Smooth muscle cell (in vitro differentiated cells): ENCODE measurements around the gene ERRFI1. TPM values are rescaled to one million over a fixed set of nuclear protein-coding genes. Genes with fewer than 3 reads are reported as not detected.
"Not testable (repeated sequence)": the region's sequence is repeated elsewhere in the genome, so short reads cannot be mapped to it uniquely, and the experiment has no call there.

ENCODE experiments used
- DNase-seq: peaks from one replicate; lab custom pipeline; 2025; ENCODE audit not compliant: unreplicated experiment; lab: John Stamatoyannopoulos, UW
- H2AFZ ChIP-seq: fragments of 200-600 bp; sonication (generic); 2 replicates; pipeline ENCODE4 v1.6.0; 2016; ENCODE audit warnings: antibody characterized with exemption, low read depth, mild to moderate bottlenecking
- H3F3A ChIP-seq: fragments of 200-600 bp; sonication (generic); 2 replicates; pipeline ENCODE4 v1.6.0; 2017; ENCODE audit warnings: antibody characterized with exemption, low read depth
- H3K27ac ChIP-seq: fragments of 200-600 bp; sonication (generic); 2 replicates; pipeline ENCODE4 v1.5.1; 2016; ENCODE audit warnings: low read depth, mild to moderate bottlenecking
- H3K27me3 ChIP-seq: fragments of 200-600 bp; sonication (generic); 2 replicates; pipeline ENCODE4 v1.6.1; 2016; ENCODE audit warnings: low read depth, mild to moderate bottlenecking
- H3K36me3 ChIP-seq: fragments of 200-600 bp; sonication (generic); 2 replicates; pipeline ENCODE4 v1.5.1; 2016; ENCODE audit warnings: low read depth
- H3K4me1 ChIP-seq: fragments of 200-600 bp; sonication (generic); 2 replicates; pipeline ENCODE4 v1.5.1; 2016; ENCODE audit warnings: low read depth
- H3K4me2 ChIP-seq: fragments of 200-600 bp; sonication (generic); 2 replicates; pipeline ENCODE4 v1.6.0; 2016; ENCODE audit warnings: mild to moderate bottlenecking
- H3K4me3 ChIP-seq: fragments of 200-600 bp; sonication (generic); 2 replicates; pipeline ENCODE4 v1.5.1; 2016; ENCODE audit warnings: mild to moderate bottlenecking
- H3K79me2 ChIP-seq: fragments of 200-600 bp; sonication (generic); 2 replicates; pipeline ENCODE4 v1.6.0; 2016; ENCODE audit warnings: low read depth, mild to moderate bottlenecking
- H3K9ac ChIP-seq: fragments of 200-600 bp; sonication (generic); 2 replicates; pipeline ENCODE4 v1.6.0; 2016; ENCODE audit warnings: low read depth
- H3K9me3 ChIP-seq: fragments of 200-600 bp; sonication (generic); replicated peaks from 2 replicates; pipeline ENCODE4 v1.5.1; 2016; ENCODE audit warnings: low read depth
- H4K20me1 ChIP-seq: fragments of 200-600 bp; sonication (generic); 2 replicates; pipeline ENCODE4 v1.6.0; 2016; ENCODE audit warnings: low read depth
- WGBS: methylation state at CpG from one replicate; pipeline ENCODE4 v1.1.7; 2016; ENCODE audit warnings: low lambda C conversion rate; 5-methylcytosine and 5-hydroxymethylcytosine counted together
- polyA plus RNA-seq: library from polyadenylated mRNA; unstranded; fragments of >200 nt; fragmentation: Nextera tagmentation; extraction: Ambion mirVana; gene quantifications from 2 replicates; pipeline ENCODE4 v1.2.1, GENCODE V29; 2016
- total RNA-seq: library from RNA; depleted of rRNA; stranded (reverse); fragments of >200 nt; gene quantifications from 2 replicates; pipeline ENCODE4 v1.2.3, GENCODE V29; 2014
- TF ChIP-seq, protein P1 (sequence below): fragments of 200-600 bp; sonication (generic); IDR thresholded peaks from 2 replicates; pipeline ENCODE4 v1.5.1; 2017; ENCODE audit warnings: borderline replicate concordance, mild to moderate bottlenecking, antibody characterized with exemption; ENCODE audit not compliant: insufficient read depth, poor library complexity, severe bottlenecking

ERRFI1 gene
- total and polyA plus RNA-seq, 2 experiments from 2014 or later, result 81.6 to 184 TPM

- no peaks in the 10 kb centered on the region for H3K9me3 ChIP-seq
- no peak overlapping the region for H3K4me3 ChIP-seq
- WGBS, result 85% methylated on average over 4 of the region's 4 CpGs
- H2AFZ ChIP-seq, result no peak overlapping the region
- no peak overlapping the region for H3K9ac ChIP-seq
- H3K27me3 ChIP-seq, result no peaks in the 10 kb centered on the region
- no peak overlapping the region for H3K4me2 ChIP-seq
- DNase-seq, result no peak
- no peaks in the 10 kb centered on the region for H3K36me3 ChIP-seq
- peak overlapping the region; percentile 99 for H3K27ac ChIP-seq
- no peaks in the 10 kb centered on the region for H3K79me2 ChIP-seq
- no peaks in the 10 kb centered on the region for H4K20me1 ChIP-seq
- H3F3A ChIP-seq, result peaks cover 10% of the 10 kb centered on the region
- TF ChIP-seq, protein P1, sequence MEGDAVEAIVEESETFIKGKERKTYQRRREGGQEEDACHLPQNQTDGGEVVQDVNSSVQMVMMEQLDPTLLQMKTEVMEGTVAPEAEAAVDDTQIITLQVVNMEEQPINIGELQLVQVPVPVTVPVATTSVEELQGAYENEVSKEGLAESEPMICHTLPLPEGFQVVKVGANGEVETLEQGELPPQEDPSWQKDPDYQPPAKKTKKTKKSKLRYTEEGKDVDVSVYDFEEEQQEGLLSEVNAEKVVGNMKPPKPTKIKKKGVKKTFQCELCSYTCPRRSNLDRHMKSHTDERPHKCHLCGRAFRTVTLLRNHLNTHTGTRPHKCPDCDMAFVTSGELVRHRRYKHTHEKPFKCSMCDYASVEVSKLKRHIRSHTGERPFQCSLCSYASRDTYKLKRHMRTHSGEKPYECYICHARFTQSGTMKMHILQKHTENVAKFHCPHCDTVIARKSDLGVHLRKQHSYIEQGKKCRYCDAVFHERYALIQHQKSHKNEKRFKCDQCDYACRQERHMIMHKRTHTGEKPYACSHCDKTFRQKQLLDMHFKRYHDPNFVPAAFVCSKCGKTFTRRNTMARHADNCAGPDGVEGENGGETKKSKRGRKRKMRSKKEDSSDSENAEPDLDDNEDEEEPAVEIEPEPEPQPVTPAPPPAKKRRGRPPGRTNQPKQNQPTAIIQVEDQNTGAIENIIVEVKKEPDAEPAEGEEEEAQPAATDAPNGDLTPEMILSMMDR, result no peak
- peaks cover 13% of the 10 kb centered on the region for H3K4me1 ChIP-seq
Measured at GRCh38 chr1:8062861-8063260, 36.8 kb upstream of the ERRFI1 start.

DNA sequence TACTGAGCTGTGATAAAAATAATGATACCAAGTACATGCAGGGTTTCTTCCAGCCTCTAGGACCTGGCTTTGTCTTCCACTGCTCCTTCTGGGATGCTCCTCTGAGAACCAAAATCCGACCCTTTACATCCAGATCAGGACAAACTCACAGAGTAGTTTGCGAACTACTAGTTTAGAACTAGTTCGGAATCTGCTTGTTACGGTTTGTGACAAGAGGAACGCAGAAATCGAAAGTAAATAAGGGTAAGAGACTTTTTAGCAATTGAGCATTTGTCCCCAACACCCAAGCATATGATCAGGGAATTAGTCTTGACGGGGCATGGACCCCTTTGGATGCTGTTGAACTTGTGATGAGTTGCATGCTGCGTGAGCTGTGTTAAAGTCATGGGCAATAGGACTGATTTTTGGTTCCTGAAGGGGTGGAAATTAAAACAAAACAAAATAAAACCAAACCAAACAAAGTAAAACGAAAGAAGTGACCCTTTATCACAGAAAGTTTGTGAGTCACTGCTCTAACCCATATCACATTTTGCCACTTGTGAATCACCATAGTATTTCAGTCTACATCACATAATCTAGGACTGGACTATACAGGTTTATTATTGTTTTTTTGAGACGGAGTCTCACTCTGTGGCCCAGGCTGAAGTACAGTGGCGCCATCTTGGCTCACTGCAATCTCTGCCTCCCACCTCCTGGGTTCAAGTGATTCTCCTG is 35.7 kb upstream of the ERRFI1 start:
- peak overlapping the region; percentile 99 for H3K27ac ChIP-seq
- H3F3A ChIP-seq, result peaks cover 10% of the 10 kb centered on the region
- H2AFZ ChIP-seq, result peak overlapping the region; percentile 3
- H3K4me1 ChIP-seq, result peaks cover 13% of the 10 kb centered on the region
- DNase-seq, result no peak
- H3K36me3 ChIP-seq, result no peaks in the 10 kb centered on the region
- H3K4me3 ChIP-seq, result peak overlapping the region; percentile 3
- no peaks in the 10 kb centered on the region for H3K79me2 ChIP-seq
- no peaks in the 10 kb centered on the region for H4K20me1 ChIP-seq
- H3K9me3 ChIP-seq, result no peaks in the 10 kb centered on the region
- TF ChIP-seq, protein P1, result no peak
- peak overlapping the region; percentile 85 for H3K9ac ChIP-seq
- peak overlapping the region; percentile 67 for H3K4me2 ChIP-seq
- WGBS, result 66% methylated on average over 11 of the region's 11 CpGs
- H3K27me3 ChIP-seq, result no peaks in the 10 kb centered on the region

- Histone ChIP-seq H3K36me3 (no peaks in the 10 kb centered on the region), H3K27me3 (no peaks in the 10 kb centered on the region), H3K4me2 (peak overlapping the region; percentile 67), H2AFZ (no peak overlapping the region), H4K20me1 (no peaks in the 10 kb centered on the region), H3K9me3 (no peaks in the 10 kb centered on the region), H3K79me2 (no peaks in the 10 kb centered on the region), H3K4me1 (peaks cover 13% of the 10 kb centered on the region), H3K27ac (peak overlapping the region; percentile 99), H3K4me3 (no peak overlapping the region), H3K9ac (peak overlapping the region; percentile 85), H3F3A (peaks cover 10% of the 10 kb centered on the region)
- TF ChIP-seq, protein P1, result no peak
- DNase-seq, result no peak
Measured at GRCh38 chr1:8061210-8061609, 35.1 kb upstream of the ERRFI1 start.

DNA sequence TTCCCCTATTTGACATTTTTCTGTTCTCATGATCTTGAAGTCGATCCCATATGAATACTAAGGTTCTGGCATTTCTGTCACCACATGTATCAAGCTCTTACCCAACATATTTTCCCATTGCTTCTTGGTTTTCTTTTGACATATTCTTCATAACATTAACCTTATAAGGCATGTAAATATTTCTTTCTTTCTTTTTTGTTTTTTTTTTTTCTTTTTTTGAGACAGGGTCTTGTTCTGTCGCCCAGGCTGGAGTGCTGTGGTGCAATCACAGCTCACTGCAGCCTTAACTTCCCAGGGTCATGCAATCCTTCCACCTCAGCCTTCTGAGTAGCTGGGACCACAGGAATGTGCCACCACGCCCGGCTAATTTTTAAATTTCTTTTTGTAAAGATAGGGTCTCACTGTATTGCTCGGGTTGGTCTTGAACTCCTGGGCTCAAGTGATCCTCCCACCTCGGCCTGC is 33.1 kb upstream of the ERRFI1 start:
- WGBS, result 17% methylated on average over 6 of the region's 6 CpGs
- Histone ChIP-seq H3K27me3 (no peaks in the 10 kb centered on the region), H2AFZ (no peak overlapping the region), H3K9me3 (no peaks in the 10 kb centered on the region), H3K4me2 (peak overlapping the region; percentile 5), H3K36me3 (no peaks in the 10 kb centered on the region), H3K4me3 (no peak overlapping the region), H3K79me2 (no peaks in the 10 kb centered on the region), H3K9ac (no peak overlapping the region), H4K20me1 (no peaks in the 10 kb centered on the region), H3K27ac (peak overlapping the region; percentile 99), H3K4me1 (peaks cover 13% of the 10 kb centered on the region), H3F3A (peaks cover 10% of the 10 kb centered on the region)
- no peak for DNase-seq
- TF ChIP-seq, protein P1, result no peak

GRCh38 chr1:8057779-8058178 is 31.7 kb upstream of the ERRFI1 start:
- not testable (repeated sequence) for H3K36me3 ChIP-seq

More at GRCh38 chr1:8057779-8058178, 31.7 kb upstream of the ERRFI1 start:
- Histone ChIP-seq H3K4me1 (peaks cover 13% of the 10 kb centered on the region), H3F3A (peaks cover 10% of the 10 kb centered on the region)
- not testable (repeated sequence) for H3K9ac ChIP-seq, H2AFZ ChIP-seq, H4K20me1 ChIP-seq, H3K9me3 ChIP-seq, H3K27me3 ChIP-seq, H3K4me3 ChIP-seq, H3K4me2 ChIP-seq, DNase-seq, H3K27ac ChIP-seq, H3K79me2 ChIP-seq
- 100% methylated on average over 7 of the region's 7 CpGs for WGBS
